ENCODE results near the gene CHST8.
"Not testable (repeated sequence)": the region's sequence is repeated elsewhere in the genome, so short reads cannot be mapped to it uniquely, and the experiment has no call there.

CHST8 gene

GRCh38 chr19:33618363-33618762 is 3.4 kb upstream of the CHST8 start:
- DNase-seq (ENCODE audit: low read depth, low spot score), result not testable (repeated sequence)

GRCh38 chr19:33618884-33619283 is 2.9 kb upstream of the CHST8 start:
- no peak for DNase-seq (ENCODE audit: low read depth, low spot score)

DNA sequence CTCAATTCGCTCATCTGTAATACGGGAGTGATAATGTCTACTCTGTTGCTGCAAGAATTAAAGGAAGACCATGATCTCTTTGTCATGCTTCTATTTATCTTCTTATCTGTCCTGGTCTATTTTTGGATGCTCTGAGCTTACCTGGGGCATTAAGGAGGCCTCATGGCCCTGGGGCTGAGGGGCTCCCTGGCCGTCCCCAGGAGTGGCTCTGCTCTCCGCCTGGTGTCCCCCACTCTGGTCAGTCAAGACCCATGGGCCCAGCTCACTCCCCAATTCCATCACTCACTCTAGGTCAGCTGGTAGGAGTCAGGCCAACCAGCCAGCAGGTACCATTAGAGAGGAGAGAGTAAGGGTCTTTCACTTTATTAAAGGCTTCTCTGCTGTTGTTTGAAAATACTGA is 1.1 kb upstream of the CHST8 start:
- DNase-seq (ENCODE audit: low read depth, low spot score), result no peak

DNA sequence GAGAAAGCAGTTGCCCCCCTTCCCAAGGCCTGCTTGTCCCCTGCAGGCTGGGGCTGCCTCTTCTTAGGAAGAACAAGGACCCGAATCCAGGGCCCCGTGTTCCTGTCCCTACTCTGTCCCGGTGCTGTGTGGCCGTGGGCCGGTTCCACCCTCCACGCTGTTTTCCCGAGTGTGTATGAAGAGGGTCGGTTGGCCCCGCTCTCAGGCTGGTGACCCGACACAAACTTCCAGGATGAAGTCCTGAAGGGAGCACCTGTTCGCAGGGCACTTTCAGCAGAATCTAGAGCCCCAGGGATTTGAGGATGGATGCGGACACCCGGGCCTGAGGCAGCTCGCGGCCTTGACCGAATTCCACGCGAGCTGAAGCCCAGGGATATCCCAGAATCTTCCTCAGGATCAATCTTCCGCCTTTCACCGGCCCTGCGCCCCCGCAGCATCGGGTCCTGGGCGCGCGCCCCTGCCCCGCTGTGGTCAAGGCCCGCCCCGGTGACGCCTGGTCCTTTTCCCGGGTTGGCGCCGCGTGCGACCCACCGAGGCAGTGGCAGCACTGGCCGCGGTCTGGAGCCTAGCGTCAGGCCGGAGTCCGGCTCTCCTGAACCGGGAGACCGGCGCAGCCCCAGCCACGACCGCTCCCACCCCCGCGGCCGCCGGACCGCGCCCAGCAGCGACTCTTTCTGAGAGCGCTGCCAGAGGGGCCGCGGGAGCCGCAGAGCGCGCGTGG is 528 bp upstream of the CHST8 start:
- DNase-seq (ENCODE audit: low read depth, low spot score), result no peak

GRCh38 chr19:33622505-33622808 is 704 bp downstream of the CHST8 start:
- DNase-seq (ENCODE audit: low read depth, low spot score), result no peak

DNA sequence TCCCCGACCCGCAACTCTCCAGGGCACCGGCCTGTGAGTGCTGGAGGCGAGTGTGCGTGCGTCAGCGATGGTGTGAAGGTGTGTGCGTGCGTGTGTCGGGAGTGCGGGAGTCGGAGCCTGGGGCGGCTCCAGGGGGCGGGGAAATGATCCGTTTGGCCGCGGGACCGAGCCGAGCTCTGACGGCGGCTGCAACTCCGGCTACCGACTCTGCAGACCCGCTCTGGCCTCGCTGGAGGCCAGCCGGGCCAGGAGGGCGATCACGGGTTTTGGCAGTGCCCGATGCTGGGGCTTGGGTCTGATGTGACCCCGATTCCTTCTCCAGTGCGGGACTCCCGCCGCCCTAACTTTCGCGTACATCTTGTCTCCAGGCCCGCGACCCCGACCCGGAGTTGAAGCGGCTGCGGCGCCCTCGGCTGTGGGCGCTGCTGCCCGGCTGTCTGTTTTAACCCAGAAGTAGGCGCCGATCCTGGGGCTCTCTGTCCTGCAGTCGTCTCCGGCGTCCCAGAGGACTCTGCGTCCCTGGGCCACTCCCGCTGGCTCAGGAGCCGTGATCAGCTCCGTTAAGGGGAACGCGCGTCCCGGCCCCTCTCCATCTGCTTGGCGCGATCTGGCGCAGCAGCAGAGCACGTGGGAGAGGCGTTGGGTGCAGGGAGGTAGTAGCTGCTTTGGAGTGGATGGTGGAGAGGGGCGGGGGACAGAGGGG is 1.2 kb downstream of the CHST8 start:
- no peak for DNase-seq (ENCODE audit: low read depth, low spot score)

- DNase-seq (ENCODE audit: low read depth, low spot score), result no peak
Observed at GRCh38 chr19:33624586-33624985, 2.8 kb downstream of the CHST8 start.

- DNase-seq (ENCODE audit: low read depth, low spot score), result no peak
Observed at GRCh38 chr19:33627526-33627925, 5.8 kb downstream of the CHST8 start.

GRCh38 chr19:33627962-33628839 is 6.4 kb downstream of the CHST8 start:
- DNase-seq (ENCODE audit: low read depth, low spot score), result no peak

- no peak for DNase-seq (ENCODE audit: low read depth, low spot score)
Observed at GRCh38 chr19:33628921-33629825, 7.4 kb downstream of the CHST8 start.

- no peak for DNase-seq (ENCODE audit: low read depth, low spot score)
Observed at GRCh38 chr19:33629826-33630375, 8.1 kb downstream of the CHST8 start.

- no peak for DNase-seq (ENCODE audit: low read depth, low spot score)
Observed at GRCh38 chr19:33630880-33631608, 9.3 kb downstream of the CHST8 start.

DNA sequence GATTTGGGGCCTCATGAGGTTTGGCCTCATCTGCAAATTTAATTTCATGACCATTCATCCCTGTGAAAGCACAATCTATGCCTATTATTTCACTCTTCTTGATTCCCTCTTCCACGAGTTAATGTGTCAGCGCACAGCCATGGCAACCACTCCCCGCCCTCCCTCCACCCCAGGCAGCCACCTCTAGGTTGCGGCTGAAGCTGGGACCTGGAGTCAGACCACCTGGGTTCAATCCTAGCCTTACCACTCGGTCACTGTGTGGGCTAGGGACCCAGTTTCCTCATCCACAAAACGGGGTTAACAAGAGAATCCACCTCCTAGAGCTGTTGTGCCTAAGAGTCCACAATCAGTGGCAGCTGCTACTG is 9.8 kb downstream of the CHST8 start:
- no peak for DNase-seq (ENCODE audit: low read depth, low spot score)

DNA sequence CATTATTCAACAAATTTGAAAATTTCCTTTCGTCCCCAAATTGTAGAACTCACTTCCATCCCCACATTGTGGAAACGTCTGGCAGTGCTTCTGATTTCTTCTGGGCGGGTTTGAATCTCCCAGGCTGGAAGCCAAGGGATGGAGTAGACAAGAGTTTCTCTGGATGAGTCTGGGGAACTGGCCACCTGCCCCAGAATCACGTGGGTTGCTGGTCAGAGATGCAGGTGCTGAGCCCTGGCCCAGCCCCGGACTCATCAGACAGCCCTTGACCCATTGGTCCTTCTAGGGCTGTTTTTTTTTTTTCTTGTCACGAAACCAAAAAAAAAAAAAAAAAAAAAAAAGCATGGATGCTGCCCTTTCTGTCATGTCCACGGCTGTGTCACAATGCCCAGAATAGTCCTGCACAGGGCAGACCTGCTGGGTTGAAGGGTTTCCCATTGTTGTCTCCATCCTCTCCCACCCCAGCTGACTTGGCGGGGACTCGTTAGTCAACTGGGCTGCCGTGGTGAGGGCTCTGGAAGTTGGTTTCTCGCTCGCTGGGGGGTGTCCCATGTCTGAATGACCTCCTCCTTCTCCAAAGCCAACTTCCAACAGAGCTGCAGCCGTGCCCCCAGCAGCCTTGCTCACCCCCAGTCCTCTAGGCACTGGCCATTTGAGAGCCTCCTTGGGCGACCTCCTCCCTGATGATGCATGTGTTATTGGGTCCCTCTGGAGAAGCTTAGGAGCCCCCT is 12.8 kb downstream of the CHST8 start:
- no peak for DNase-seq (ENCODE audit: low read depth, low spot score)

- DNase-seq (ENCODE audit: low read depth, low spot score), result no peak
Observed at GRCh38 chr19:33638167-33639034, 16.6 kb downstream of the CHST8 start.

DNA sequence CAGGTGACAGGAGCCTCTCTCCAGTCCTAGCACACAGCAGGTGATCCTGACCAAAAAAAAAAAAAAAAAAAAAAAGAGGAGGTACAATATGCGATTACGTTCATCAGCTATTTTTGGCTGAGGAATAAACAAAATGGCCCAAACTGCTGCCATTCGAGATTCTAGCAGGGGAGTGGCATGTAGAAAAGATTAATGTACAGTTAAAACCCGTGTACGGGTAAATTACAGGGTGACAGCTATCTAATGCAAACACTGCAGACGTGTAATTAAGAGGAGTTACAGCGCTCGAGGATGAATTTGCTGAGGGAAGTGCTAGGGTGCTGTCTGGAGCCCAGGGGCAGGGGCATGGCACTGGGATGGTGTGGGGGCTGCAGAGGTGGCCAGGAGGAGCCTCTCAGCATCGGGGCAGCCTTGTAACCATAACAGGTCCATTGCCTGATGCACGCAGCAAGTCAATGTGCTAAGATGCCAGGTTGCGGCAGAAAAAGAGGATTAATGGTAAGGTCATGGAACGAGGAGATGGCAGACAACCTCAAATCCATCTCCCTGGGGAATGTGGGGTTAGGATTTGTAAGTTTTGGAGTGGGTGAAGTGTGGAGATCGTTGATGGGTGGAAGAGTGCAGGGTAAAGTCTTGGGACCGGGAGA is 17.4 kb downstream of the CHST8 start:
- no peak for DNase-seq (ENCODE audit: low read depth, low spot score)

GRCh38 chr19:33640773-33641172 is 19.0 kb downstream of the CHST8 start:
- DNase-seq (ENCODE audit: low read depth, low spot score), result no peak

DNA sequence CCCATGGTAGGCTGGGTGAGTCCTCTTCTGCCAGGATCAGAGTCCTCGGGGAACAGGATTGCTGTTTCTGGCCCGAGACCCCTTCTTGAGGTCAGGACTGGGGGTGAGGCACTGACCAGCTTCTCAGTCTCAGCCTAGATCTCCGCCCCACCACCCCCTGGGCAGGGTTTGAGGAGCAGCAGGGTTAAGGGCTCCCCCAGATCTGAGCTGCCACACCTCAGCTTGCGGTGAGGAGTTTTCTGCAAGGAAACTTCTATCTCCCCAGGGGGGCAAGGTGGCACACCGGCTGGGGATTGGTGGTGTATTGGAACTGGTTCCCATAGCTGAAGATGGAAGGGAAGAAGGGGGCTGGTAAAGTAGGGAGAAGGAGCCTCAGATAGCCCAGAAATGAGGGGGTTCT is 19.5 kb downstream of the CHST8 start:
- no peak for DNase-seq (ENCODE audit: low read depth, low spot score)
